ENCODE measurements around the gene SCAMP2.
A peak's percentile ranks its signal among the peaks of the same experiment; 100 is the strongest.

DNA sequence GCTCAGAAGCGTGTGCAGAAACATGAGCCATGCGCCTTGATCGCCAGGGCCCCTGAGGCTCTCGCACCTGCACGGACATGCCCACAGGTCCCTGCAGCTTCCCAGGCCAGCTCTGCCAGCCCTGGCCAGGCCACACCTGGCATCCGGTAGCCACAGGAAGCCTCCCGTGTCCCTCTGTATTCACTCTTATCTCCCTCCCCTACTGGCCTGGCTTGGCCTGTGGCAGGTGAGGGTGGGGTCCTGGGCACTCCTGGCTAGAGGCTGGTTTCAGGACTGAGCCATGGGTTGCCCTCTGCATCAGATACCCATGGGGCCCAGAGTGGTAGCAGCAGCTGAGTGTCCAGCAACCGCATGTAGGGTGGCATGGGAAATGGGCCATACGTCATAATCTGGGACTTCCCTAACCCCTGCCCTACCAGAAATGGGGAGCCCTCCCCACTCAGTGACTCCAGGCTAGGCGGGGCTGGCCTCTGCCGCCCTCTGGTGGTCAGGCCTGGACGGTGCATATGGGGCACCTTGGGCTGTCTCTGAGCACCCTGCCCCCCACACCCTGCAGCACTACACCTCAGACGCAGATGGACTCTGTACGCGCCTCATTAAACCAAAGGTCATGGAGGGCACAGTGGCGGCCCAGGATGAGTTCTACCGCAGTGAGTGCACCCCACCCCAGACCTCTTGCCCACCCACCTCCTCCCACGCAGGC, 73.2 kb downstream of the SCAMP2 start:
- TF ChIP-seq, protein P1, sequence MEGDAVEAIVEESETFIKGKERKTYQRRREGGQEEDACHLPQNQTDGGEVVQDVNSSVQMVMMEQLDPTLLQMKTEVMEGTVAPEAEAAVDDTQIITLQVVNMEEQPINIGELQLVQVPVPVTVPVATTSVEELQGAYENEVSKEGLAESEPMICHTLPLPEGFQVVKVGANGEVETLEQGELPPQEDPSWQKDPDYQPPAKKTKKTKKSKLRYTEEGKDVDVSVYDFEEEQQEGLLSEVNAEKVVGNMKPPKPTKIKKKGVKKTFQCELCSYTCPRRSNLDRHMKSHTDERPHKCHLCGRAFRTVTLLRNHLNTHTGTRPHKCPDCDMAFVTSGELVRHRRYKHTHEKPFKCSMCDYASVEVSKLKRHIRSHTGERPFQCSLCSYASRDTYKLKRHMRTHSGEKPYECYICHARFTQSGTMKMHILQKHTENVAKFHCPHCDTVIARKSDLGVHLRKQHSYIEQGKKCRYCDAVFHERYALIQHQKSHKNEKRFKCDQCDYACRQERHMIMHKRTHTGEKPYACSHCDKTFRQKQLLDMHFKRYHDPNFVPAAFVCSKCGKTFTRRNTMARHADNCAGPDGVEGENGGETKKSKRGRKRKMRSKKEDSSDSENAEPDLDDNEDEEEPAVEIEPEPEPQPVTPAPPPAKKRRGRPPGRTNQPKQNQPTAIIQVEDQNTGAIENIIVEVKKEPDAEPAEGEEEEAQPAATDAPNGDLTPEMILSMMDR (conservative IDR thresholded peaks at IDR 0.05; ENCODE audit: low read depth, low read length), result peak; percentile 93
- no peak for TF ChIP-seq EZH2 (IDR thresholded peaks at IDR 0.05; ENCODE audit: borderline replicate concordance, low read depth, low read length, poor library complexity, severe bottlenecking)
